Chondrocyte (in vitro differentiated cells): ENCODE data around the gene IFNAR1. TPM values are rescaled to one million over a fixed set of nuclear protein-coding genes. Genes with fewer than 3 reads are reported as not detected.

Experiments used
- DNase-seq: peaks from one replicate; pipeline ENCODE4 v3.0.0; 2021; ENCODE audit warnings: mixed read lengths, low spot score
- H3K27ac Mint-ChIP-seq: one replicate; pipeline ENCODE4 v1.8.0; 2021; ENCODE audit warnings: mild to moderate bottlenecking, moderate library complexity, mixed read lengths; ENCODE audit not compliant: unreplicated experiment
- H3K27me3 Mint-ChIP-seq: 2 replicates; pipeline ENCODE4 v1.8.0; 2021; ENCODE audit warnings: low read depth, mixed read lengths
- H3K36me3 Mint-ChIP-seq: 2 replicates; pipeline ENCODE4 v1.8.0; 2021; ENCODE audit warnings: low read depth, mixed read lengths
- H3K4me1 Mint-ChIP-seq: 2 replicates; pipeline ENCODE4 v1.8.0; 2021; ENCODE audit warnings: low read depth, mild to moderate bottlenecking, mixed read lengths
- H3K4me3 Mint-ChIP-seq: one replicate; pipeline ENCODE4 v1.8.0; 2021; ENCODE audit warnings: mild to moderate bottlenecking, moderate library complexity, mixed read lengths; ENCODE audit not compliant: unreplicated experiment
- H3K9me3 Mint-ChIP-seq: 2 replicates; pipeline ENCODE4 v1.8.0; 2021; ENCODE audit warnings: low read depth, mixed read lengths
- CTCF ChIP-seq: fragments of 200-600 bp; sonication (generic); IDR thresholded peaks from 2 replicates; pipeline ENCODE4 v1.5.0; 2021; ENCODE audit warnings: antibody characterized with exemption, mild to moderate bottlenecking, moderate library complexity
- total RNA-seq: library from RNA; stranded (reverse); gene quantifications from 3 replicates; pipeline ENCODE4 v1.2.1, GENCODE V29; 2021

Gene IFNAR1
- total RNA-seq, 1 donor from 2014 or later, result 47.7 TPM

DNA sequence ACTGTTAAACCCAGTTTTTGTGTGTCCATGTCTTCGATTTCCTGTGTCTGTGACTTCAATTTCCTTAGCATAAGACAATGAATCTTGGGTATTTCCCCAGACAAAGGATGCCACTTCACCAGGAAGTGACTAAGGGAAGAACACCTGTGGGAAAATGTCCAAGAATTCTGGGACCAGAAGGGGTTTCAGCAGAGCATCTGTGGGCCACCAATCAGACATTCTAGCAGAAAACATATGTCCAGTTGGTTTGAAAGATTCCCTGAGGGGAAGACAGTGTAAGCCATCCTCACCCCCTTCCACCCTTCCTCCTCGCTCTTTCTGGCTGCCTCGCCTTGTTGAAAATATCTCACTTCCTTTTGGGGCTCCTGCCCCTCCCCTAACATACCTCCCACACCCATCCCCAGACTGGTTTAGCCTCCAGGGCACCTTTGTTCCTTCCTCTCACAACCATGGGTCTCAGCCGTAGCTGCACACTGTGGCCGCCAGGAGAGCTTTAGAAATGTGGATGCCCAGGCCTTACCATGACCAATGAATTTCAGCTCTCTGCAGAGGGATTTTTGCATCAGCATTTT, 25.5 kb upstream of the IFNAR1 start:
- Mint-ChIP-seq H3K27ac (no peak overlapping the region), H3K4me1 (peaks cover 3% of the 10 kb centered on the region)

DNA sequence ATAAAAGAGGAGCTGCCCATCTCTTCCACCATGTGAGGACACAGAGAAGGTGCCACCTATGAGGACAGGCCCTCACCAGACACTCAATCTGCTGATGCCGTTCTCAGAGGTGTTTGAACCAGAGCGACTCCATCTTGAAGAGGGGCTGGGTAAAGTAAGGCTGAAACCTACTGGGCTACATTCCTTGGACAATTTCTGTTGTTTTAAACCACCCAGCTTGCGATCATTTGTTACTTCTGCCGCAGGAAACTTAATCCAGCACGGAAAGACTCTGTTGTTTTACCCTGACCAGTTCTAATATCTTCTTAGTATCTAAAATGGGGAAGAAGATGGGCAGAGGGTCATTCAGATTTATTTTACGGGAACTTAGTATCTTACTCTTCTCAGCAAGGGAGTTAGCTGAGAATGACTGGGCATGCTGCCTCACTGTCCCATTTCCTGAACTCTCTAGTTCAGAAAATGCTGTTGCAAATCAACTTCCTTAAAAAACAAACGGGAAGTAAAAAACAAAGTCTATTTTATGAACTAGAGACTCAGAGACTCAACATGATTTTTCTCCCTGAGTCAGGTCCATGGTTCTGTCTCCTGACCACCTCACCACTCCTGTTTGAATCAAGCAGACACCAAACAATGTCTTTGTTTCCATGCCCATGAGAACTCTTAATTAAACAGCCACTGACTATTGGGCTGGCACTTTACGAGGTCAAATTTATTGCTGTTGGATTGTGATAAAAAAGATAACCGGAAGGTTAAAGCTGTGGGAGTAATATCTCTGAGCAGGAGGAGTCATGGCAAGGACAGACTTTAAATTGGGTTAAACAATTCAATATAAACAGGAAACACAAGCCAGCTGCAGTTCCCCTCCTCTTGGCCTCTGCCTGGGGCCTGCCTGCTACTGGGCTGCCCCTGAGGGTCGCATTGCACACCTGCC, 23.8 kb upstream of the IFNAR1 start:
- H3K27me3 Mint-ChIP-seq, result no peaks in the 10 kb centered on the region
- H3K36me3 Mint-ChIP-seq, result peaks cover 4% of the 10 kb centered on the region
- TF ChIP-seq CTCF, result no peak
- H3K4me1 Mint-ChIP-seq, result peaks cover 3% of the 10 kb centered on the region
- no peak overlapping the region for H3K27ac Mint-ChIP-seq
- no peaks in the 10 kb centered on the region for H3K9me3 Mint-ChIP-seq
- no peak overlapping the region for H3K4me3 Mint-ChIP-seq
- no peak for DNase-seq

More for the DNA sequence above, 25.5 kb upstream of the IFNAR1 start:
- no peak for TF ChIP-seq CTCF
- no peaks in the 10 kb centered on the region for H3K27me3 Mint-ChIP-seq
- no peak for DNase-seq
- no peaks in the 10 kb centered on the region for H3K9me3 Mint-ChIP-seq
- H3K36me3 Mint-ChIP-seq, result peaks cover 8% of the 10 kb centered on the region
- H3K4me3 Mint-ChIP-seq, result no peak overlapping the region

GRCh38 chr21:33301632-33302002, 23.2 kb upstream of the IFNAR1 start:
- H3K4me3 Mint-ChIP-seq, result no peak overlapping the region

GRCh38 chr21:33302055-33302454, 22.7 kb upstream of the IFNAR1 start:
- no peak overlapping the region for H3K4me3 Mint-ChIP-seq
- H3K27me3 Mint-ChIP-seq, result peaks cover 2% of the 10 kb centered on the region
- no peak for DNase-seq
- H3K4me1 Mint-ChIP-seq, result peaks cover 3% of the 10 kb centered on the region
- TF ChIP-seq CTCF, result no peak
- H3K27ac Mint-ChIP-seq, result no peak overlapping the region
- no peaks in the 10 kb centered on the region for H3K9me3 Mint-ChIP-seq
- H3K36me3 Mint-ChIP-seq, result peaks cover 2% of the 10 kb centered on the region

More at GRCh38 chr21:33301632-33302002, 23.2 kb upstream of the IFNAR1 start:
- H3K36me3 Mint-ChIP-seq, result peaks cover 2% of the 10 kb centered on the region
- H3K9me3 Mint-ChIP-seq, result no peaks in the 10 kb centered on the region
- no peaks in the 10 kb centered on the region for H3K27me3 Mint-ChIP-seq
- H3K4me1 Mint-ChIP-seq, result peaks cover 3% of the 10 kb centered on the region
- H3K27ac Mint-ChIP-seq, result no peak overlapping the region
- TF ChIP-seq CTCF, result no peak
- DNase-seq, result no peak

DNA sequence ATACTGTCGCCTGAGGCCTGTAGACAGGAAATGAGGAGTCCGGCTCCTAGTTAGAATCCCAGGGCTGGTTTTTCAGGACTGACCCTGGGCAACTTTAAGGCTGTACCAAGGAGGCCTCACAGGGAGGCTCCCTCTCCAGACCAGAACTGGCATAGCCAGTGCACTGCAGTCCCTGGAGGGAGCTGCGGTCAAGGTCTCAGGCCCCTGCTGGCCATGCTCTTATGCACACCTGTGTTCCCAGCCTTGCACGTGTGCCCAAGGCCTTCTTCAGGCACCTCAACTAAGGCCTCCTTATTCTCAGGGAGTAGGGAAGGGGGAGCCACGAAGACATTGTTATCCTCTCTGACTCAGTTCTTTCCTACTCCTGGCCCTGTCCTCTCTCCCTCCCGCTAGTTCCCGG, 22.0 kb upstream of the IFNAR1 start:
- no peaks in the 10 kb centered on the region for H3K36me3 Mint-ChIP-seq
- H3K27me3 Mint-ChIP-seq, result peaks cover 3% of the 10 kb centered on the region
- DNase-seq, result no peak
- no peak for TF ChIP-seq CTCF
- H3K4me1 Mint-ChIP-seq, result peaks cover 3% of the 10 kb centered on the region
- H3K4me3 Mint-ChIP-seq, result no peak overlapping the region
- no peaks in the 10 kb centered on the region for H3K9me3 Mint-ChIP-seq
- H3K27ac Mint-ChIP-seq, result no peak overlapping the region
